NT2/D1 (cell line): Measurements from ENCODE around the gene NTHL1.

Experiments used
- SUZ12 ChIP-seq: IDR thresholded peaks from 2 replicates; pipeline ENCODE4 v1.6.1; 2011; ENCODE audit not compliant: insufficient read length, insufficient read depth; ENCODE audit errors: extremely low read depth
- YY1 ChIP-seq: IDR thresholded peaks from 2 replicates; pipeline ENCODE4 v1.6.1; 2011; ENCODE audit not compliant: insufficient read length, insufficient read depth
- ZNF274 ChIP-seq: IDR thresholded peaks from 2 replicates; pipeline ENCODE4 v1.6.1; 2011; ENCODE audit warnings: mild to moderate bottlenecking, low read depth, low read length

GRCh38 chr16:2031081-2031577 is 16.5 kb downstream of the NTHL1 start:
- TF ChIP-seq SUZ12 (no peak), YY1 (no peak), ZNF274 (no peak)
